ENCODE measurements around the gene ANXA4.

GRCh38 chr2:69771461-69771860 is 29.5 kb downstream of the ANXA4 start:
- TF ChIP-seq, protein P1, sequence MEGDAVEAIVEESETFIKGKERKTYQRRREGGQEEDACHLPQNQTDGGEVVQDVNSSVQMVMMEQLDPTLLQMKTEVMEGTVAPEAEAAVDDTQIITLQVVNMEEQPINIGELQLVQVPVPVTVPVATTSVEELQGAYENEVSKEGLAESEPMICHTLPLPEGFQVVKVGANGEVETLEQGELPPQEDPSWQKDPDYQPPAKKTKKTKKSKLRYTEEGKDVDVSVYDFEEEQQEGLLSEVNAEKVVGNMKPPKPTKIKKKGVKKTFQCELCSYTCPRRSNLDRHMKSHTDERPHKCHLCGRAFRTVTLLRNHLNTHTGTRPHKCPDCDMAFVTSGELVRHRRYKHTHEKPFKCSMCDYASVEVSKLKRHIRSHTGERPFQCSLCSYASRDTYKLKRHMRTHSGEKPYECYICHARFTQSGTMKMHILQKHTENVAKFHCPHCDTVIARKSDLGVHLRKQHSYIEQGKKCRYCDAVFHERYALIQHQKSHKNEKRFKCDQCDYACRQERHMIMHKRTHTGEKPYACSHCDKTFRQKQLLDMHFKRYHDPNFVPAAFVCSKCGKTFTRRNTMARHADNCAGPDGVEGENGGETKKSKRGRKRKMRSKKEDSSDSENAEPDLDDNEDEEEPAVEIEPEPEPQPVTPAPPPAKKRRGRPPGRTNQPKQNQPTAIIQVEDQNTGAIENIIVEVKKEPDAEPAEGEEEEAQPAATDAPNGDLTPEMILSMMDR (IDR thresholded peaks at IDR 0.05; ENCODE audit: low read depth, low read length, missing input control): no peak
- no peak for TF ChIP-seq JUND (IDR thresholded peaks at IDR 0.05)

All from liver (tissue), 3 donors.